Mammary epithelial cell (primary cell): ENCODE results near the gene SLC25A33.

ENCODE experiments used
- CTCF ChIP-seq, 2 donors: IDR thresholded peaks in 1 of 2; conservative IDR thresholded peaks in 1 of 2; 2 replicates each; pipeline ENCODE4 v1.5.1; 2011 to 2012; ENCODE audit warnings: inconsistent platforms in 2 of 2, low read length in 2 of 2, mild to moderate bottlenecking in 2 of 2, control low read depth in 1 of 2, low read depth in 1 of 2; ENCODE audit not compliant: insufficient read depth in 1 of 2; ENCODE audit errors: extremely low read depth in 1 of 2
- EZH2 ChIP-seq: IDR thresholded peaks from 2 replicates; pipeline ENCODE4 v1.6.1; 2012; ENCODE audit warnings: low read length, inconsistent platforms, borderline replicate concordance

- TF ChIP-seq CTCF (conservative IDR thresholded peaks at IDR 0.05 in 1 of 2, IDR thresholded peaks at IDR 0.05 in 1 of 2; ENCODE audit: extremely low read depth in 1 of 2, insufficient read depth in 1 of 2, low read depth in 1 of 2, low read length in 2 of 2) (no peak), EZH2 (no peak)
Measured at GRCh38 chr1:9607352-9607751, 68.1 kb downstream of the SLC25A33 start.
